Epidermal melanocyte (primary cell): ENCODE data around the gene C19orf85.

Source experiments
- DNase-seq: peaks from one replicate; pipeline ENCODE4 v3.0.0; 2011; ENCODE audit warnings: low spot score; ENCODE audit not compliant: insufficient read length

C19orf85 gene

GRCh38 chr19:55489711-55490477 lies 25.3 kb upstream of the C19orf85 start:
- no peak for DNase-seq

- no peak for DNase-seq
Measured at GRCh38 chr19:55488986-55489710, 24.6 kb upstream of the C19orf85 start.

DNA sequence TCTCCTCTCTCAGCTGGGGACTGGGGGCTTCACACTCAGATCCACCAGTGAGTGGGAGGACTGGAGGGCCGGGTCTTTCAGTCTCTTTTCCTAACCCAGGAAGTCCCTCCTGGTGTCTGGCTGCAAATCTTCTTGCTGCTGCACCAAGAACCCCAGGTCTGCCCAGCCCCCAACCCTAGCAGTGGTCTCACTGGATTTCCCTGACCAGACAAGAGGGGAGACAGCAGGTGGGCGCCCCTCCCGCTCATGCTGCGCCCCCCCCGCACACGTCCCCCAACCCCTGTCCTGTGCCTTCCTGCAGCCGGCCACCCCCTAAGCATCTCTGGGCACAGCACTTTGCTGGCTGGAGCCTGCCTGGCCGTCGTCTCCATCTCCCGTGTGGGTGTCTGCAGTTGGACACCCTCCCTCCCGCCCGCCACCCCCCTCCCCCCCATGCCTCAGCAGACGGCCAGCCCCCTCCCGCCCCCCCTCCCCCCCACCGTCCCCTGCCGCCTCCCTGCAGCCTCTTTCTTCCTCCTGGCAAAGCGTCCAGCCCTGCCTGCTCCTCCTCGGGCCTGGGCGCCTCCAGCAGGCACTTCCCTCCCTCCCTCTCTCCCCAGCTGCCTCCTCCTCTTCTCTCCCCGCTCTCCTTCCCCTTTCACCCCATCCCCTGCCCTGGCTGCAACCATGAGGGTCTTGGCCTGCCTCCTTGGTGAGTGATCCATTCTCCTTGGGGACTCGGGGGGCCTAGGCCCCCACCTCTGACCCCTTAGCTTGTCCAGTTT lies 23.6 kb upstream of the C19orf85 start, which contains the start of gene SSC5D:
SSC5D (plus strand) TSS at position 513 of the 764 bp plus-strand sequence; CDS start at position 667, 154 bp downstream.
- DNase-seq, result no peak

DNA sequence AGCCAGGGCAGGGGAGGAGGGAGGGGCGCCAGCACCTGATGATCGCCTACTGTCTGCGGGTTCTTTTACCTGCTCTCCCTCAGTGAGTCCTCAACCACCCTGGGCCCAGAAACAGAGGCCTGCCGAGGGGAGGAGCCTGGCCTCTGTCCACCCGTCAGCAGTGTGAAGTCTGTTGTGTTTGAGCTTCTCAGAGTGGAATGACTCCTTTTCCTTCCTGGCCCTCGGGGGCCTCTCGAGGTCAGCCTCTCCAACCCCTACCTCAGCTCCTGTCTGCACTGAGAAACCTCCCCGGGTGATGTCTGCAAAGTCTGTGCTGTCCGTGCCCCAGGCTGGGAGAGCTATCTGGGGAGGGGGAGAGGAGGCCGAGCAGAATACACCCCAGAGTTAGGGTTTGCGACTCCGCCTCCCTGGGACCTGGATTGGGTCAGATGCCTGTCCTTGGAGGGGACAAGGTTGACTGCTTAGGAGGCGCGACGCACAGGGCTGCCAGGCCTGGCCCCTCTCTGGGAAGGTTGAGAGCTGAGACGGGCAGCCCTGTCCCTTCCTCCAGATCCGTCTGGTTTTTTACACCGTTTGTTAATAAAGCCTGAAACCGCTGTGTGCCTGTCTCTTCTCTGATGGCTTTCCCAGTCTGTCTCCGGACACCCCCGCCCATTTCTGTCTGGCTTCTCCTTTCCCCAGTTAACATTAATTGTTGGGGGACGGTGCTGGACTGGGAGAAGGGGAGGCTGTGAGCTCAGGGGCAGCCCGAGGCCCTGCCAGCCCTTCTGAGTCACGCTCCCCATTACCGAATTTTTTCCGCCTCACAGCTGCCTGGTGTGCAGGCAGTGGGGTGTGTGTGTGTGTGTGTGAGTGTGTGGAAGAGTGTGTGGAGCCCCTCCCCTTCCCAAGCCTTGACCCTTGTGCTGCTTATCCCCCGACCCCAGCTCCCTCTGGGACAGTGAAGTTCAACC lies 22.7 kb upstream of the C19orf85 start:
- peak; percentile 97 for DNase-seq

- DNase-seq, result no peak
Measured at GRCh38 chr19:55486043-55486970, 21.8 kb upstream of the C19orf85 start.

DNA sequence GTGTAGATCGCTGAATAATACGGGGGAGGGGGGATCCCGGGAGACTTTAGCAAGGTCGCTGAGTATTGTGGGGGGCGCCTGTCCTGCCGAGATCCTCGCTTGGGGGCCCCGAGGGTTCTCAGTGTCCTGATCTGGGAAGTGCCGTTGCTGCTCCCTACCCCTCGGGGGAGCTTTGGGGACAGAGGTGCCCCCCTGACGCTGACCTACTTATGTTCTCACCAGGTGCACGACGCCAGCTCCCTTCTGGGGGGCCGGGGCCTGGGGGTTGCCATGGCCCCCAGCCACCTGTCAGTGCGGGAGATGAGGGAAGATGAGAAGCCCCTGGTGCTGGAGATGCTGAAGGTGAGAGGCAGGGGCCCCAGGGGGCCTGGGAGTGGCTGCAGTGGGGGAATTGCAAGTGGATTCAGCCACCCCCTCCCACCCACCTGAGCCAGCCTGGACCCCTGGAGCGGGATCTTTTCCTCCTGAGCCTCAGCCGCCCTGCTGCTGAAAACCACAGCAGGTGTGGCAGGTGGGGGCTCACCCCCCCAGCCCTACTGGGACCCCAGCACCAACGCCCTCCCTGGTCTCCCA lies 21.0 kb upstream of the C19orf85 start:
- no peak for DNase-seq

GRCh38 chr19:55484593-55485438 lies 20.3 kb upstream of the C19orf85 start, which contains the start of gene NAT14:
NAT14 (plus strand) TSS chr19:55485188; CDS start chr19:55485709, 521 bp downstream.
- peak; percentile 98 for DNase-seq

DNA sequence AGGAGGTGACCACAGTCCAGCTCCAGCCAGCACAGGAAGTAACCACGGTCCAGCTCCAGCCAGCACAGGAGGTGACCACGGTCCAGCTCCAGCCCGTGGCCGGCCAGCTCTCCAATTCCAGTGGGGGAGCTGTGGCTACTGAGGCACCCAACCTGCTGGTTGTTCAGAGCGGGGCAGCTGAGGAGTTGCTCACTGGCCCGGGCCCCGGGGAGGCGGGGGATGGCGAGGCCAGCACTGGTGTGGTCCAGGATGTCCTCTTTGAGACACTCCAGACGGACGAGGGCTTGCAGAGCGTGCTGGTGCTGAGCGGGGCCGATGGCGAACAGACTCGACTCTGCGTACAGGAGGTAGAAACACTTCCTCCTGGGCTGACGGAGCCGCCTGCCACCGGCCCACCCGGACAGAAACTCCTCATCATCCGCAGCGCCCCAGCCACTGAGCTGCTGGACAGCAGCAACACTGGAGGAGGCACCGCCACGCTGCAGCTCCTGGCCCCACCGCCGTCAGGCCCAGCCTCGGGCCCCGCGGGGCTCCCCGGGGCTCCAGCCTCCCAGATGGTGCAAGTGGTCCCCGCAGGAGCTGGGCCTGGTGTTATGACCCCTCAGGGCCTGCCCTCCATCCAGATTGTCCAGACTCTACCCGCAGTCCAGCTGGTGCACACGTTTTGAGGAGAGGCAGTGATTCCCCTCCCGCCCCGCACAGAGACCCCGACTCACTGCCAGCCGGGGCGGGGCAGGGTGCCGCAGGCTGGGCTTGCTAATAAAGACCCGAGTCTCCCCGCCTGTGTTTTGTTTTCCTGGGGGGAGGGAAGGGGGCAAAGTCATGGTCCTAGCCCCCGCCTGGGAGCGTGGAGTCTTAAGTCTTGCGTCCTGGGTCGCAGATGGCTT lies 19.4 kb upstream of the C19orf85 start:
- DNase-seq, result no peak

GRCh38 chr19:55482967-55483705 lies 18.6 kb upstream of the C19orf85 start:
- no peak for DNase-seq

DNA sequence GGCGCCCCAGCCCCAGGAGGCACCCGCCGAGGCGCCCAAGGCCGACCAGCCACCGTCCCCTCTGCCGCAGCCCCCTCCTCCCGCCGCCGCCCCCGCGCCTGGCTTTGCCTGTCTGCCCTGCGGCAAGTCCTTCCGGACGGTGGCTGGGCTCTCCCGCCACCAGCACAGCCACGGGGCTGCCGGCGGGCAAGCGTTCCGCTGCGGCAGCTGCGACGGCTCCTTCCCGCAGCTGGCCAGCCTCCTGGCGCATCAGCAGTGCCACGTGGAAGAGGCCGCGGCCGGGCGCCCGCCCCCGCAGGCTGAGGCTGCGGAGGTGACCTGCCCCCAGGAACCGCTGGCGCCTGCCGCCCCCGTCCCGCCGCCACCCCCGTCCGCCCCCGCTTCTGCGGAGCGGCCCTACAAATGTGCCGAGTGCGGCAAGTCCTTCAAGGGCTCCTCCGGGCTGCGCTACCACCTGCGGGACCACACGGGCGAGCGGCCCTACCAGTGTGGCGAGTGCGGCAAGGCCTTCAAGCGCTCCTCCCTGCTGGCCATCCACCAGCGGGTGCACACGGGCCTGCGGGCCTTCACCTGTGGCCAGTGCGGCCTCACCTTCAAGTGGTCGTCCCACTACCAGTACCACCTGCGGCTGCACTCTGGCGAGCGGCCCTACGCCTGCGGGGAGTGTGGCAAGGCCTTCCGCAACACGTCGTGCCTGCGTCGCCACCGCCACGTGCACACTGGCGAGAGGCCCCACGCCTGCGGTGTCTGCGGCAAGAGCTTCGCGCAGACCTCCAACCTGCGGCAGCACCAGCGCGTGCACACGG lies 17.8 kb upstream of the C19orf85 start:
- DNase-seq, result no peak

- DNase-seq, result no peak
Measured at GRCh38 chr19:55481794-55482155, 17.2 kb upstream of the C19orf85 start.

GRCh38 chr19:55481148-55481793 lies 16.7 kb upstream of the C19orf85 start:
- DNase-seq, result no peak

DNA sequence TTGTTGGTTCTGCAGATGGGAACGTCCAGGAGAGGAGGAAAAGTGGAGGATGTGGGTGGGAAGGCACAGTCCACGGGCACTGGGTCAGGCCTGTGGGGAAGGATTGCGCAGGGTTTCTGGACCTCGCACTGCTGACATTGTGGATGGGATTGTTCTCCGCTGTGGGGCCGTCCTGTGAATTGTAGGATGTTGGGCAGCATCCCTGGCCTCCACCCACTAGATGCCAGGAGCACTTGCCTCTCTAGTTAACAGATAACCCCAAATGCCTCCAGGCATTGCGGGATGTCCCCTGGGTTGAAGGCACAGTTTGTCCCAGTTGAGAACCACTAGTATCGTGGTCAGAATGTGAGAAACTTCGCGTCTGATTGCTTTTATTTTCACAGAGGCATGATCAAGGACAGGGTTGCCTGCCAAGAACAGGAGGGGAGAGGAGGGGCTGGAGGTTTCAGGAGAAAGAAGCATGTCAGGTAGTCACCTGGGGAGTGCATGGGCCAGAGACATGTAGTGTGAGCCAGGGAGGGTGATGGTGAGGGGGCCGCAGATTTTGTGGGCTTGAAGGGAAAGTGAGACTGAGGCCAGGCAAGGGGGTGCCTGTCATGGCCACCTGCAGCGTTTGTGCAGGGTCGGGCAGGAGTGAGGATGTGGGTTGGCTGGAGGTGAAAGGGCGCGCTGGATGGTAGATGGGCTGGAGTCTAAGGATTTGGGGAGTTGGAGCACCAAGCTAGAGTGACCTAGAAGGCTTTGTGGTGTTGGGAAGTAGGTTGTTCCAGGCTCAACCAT lies 15.1 kb upstream of the C19orf85 start:
- no peak for DNase-seq

- DNase-seq, result no peak
Measured at GRCh38 chr19:55479045-55479444, 14.5 kb upstream of the C19orf85 start.

GRCh38 chr19:55478364-55478763 lies 13.8 kb upstream of the C19orf85 start:
- no peak for DNase-seq
